ENCODE measurements around the gene KRT34. TPM values are rescaled to one million over a fixed set of nuclear protein-coding genes. Genes with fewer than 3 reads are reported as not detected.

Gene KRT34
- total RNA-seq, 1 donor from 2014 or later: not detected

GRCh38 chr17:41404024-41404671 is 22.0 kb upstream of the KRT34 start:
- Mint-ChIP-seq H3K4me1 (ENCODE audit: low read depth) (peaks cover 14% of the 10 kb centered on the region), H3K27ac (ENCODE audit: unreplicated experiment) (peak overlapping the region; percentile 47), H3K9me3 (ENCODE audit: low read depth) (no peaks in the 10 kb centered on the region), H3K36me3 (ENCODE audit: low read depth) (peaks cover 1% of the 10 kb centered on the region), H3K4me3 (ENCODE audit: unreplicated experiment) (no peak overlapping the region), H3K27me3 (ENCODE audit: low read depth) (peaks cover 2% of the 10 kb centered on the region)
- no peak for TF ChIP-seq CTCF (IDR thresholded peaks at IDR 0.05)
- no peak for DNase-seq (ENCODE audit: low spot score)

GRCh38 chr17:41403404-41404023 is 21.4 kb upstream of the KRT34 start:
- Mint-ChIP-seq H3K27me3 (ENCODE audit: low read depth) (peaks cover 2% of the 10 kb centered on the region), H3K27ac (ENCODE audit: unreplicated experiment) (no peak overlapping the region), H3K4me3 (ENCODE audit: unreplicated experiment) (no peak overlapping the region)

GRCh38 chr17:41402161-41402560 is 20.1 kb upstream of the KRT34 start:
- peaks cover 14% of the 10 kb centered on the region for H3K4me1 Mint-ChIP-seq (ENCODE audit: low read depth)
- no peaks in the 10 kb centered on the region for H3K9me3 Mint-ChIP-seq (ENCODE audit: low read depth)
- peaks cover 1% of the 10 kb centered on the region for H3K36me3 Mint-ChIP-seq (ENCODE audit: low read depth)
- DNase-seq (ENCODE audit: low spot score): no peak
- no peak for TF ChIP-seq CTCF (IDR thresholded peaks at IDR 0.05)
- no peak overlapping the region for H3K27ac Mint-ChIP-seq (ENCODE audit: unreplicated experiment)
- H3K27me3 Mint-ChIP-seq (ENCODE audit: low read depth): peaks cover 2% of the 10 kb centered on the region
- H3K4me3 Mint-ChIP-seq (ENCODE audit: unreplicated experiment): no peak overlapping the region

More at GRCh38 chr17:41403404-41404023, 21.4 kb upstream of the KRT34 start:
- TF ChIP-seq CTCF (IDR thresholded peaks at IDR 0.05): no peak
- no peak for DNase-seq (ENCODE audit: low spot score)
- H3K36me3 Mint-ChIP-seq (ENCODE audit: low read depth): peaks cover 1% of the 10 kb centered on the region
- H3K4me1 Mint-ChIP-seq (ENCODE audit: low read depth): peaks cover 14% of the 10 kb centered on the region
- no peaks in the 10 kb centered on the region for H3K9me3 Mint-ChIP-seq (ENCODE audit: low read depth)

GRCh38 chr17:41396996-41397660 is 15.0 kb upstream of the KRT34 start, which contains the start of gene KRT31:
Gene KRT31 (minus strand): TSS chr17:41397608. CDS start chr17:41397539, 69 bp downstream.
- Mint-ChIP-seq H3K9me3 (ENCODE audit: low read depth) (no peaks in the 10 kb centered on the region), H3K27me3 (ENCODE audit: low read depth) (peaks cover 4% of the 10 kb centered on the region), H3K36me3 (ENCODE audit: low read depth) (peaks cover 1% of the 10 kb centered on the region), H3K4me3 (ENCODE audit: unreplicated experiment) (no peak within 1 kb of the TSS), H3K4me1 (ENCODE audit: low read depth) (no peaks in the 10 kb centered on the region), H3K27ac (ENCODE audit: unreplicated experiment) (no peak within 1 kb of the TSS)
- no peak for TF ChIP-seq CTCF (IDR thresholded peaks at IDR 0.05)
- DNase-seq (ENCODE audit: low spot score): no peak

- no peak for DNase-seq (ENCODE audit: low spot score)
- Mint-ChIP-seq H3K9me3 (ENCODE audit: low read depth) (no peaks in the 10 kb centered on the region), H3K4me3 (ENCODE audit: unreplicated experiment) (no peak overlapping the region), H3K27me3 (ENCODE audit: low read depth) (peaks cover 4% of the 10 kb centered on the region), H3K27ac (ENCODE audit: unreplicated experiment) (no peak overlapping the region), H3K4me1 (ENCODE audit: low read depth) (no peaks in the 10 kb centered on the region), H3K36me3 (ENCODE audit: low read depth) (peaks cover 1% of the 10 kb centered on the region)
- TF ChIP-seq CTCF (IDR thresholded peaks at IDR 0.05): no peak
Measured at GRCh38 chr17:41396340-41396739, 14.2 kb upstream of the KRT34 start.
